DND-41 (cell line): Measurements from ENCODE around the gene PHLPP1.
A peak's percentile ranks its signal among the peaks of the same experiment; 100 is the strongest.

ENCODE experiments used
- ATAC-seq: fragments of 200-7000 bp; cut with Tn5 transposase; 3 replicates; pipeline ENCODE4 v1.9.1; 2021; ENCODE audit warnings: low read depth; ENCODE audit not compliant: insufficient read depth
- DNase-seq: peaks from one replicate; pipeline ENCODE4 v3.0.0-alpha.2; 2020
- H2AFZ ChIP-seq: 2 replicates; pipeline ENCODE4 v1.6.0; 2012; ENCODE audit warnings: low read depth, low read length
- H3K27ac ChIP-seq: 2 replicates; pipeline ENCODE4 v1.5.1; 2012; ENCODE audit warnings: low read length, inconsistent platforms
- H3K27me3 ChIP-seq: fragments of 200-600 bp; sonication (generic); 2 replicates; pipeline ENCODE4 v1.6.0; 2012; ENCODE audit warnings: low read length, mild to moderate bottlenecking, inconsistent platforms; ENCODE audit not compliant: insufficient read depth, poor library complexity
- H3K36me3 ChIP-seq: 2 replicates; pipeline ENCODE4 v1.5.1; 2012; ENCODE audit warnings: low read length, inconsistent platforms; ENCODE audit not compliant: insufficient read depth
- H3K4me1 ChIP-seq: 2 replicates; pipeline ENCODE4 v1.5.1; 2012; ENCODE audit warnings: mild to moderate bottlenecking, low read length; ENCODE audit not compliant: insufficient read depth
- H3K4me2 ChIP-seq: 2 replicates; pipeline ENCODE4 v1.6.0; 2012; ENCODE audit warnings: mild to moderate bottlenecking, moderate library complexity, low read length, inconsistent platforms; ENCODE audit not compliant: insufficient read depth
- H3K4me3 ChIP-seq, 2 experiments: fragments of 200-600 bp in 1 of 2; shearing (Covaris generic) in 1 of 2; 2 replicates each; pipeline ENCODE4 v1.5.1; 2012 to 2016; ENCODE audit warnings: inconsistent platforms in 2 of 2, low read length in 2 of 2, mild to moderate bottlenecking in 2 of 2, low read depth in 1 of 2, moderate library complexity in 1 of 2
- H3K79me2 ChIP-seq: 2 replicates; pipeline ENCODE4 v1.6.0; 2012; ENCODE audit warnings: low read length, inconsistent platforms; ENCODE audit not compliant: insufficient read depth
- H3K9ac ChIP-seq: 2 replicates; pipeline ENCODE4 v1.6.0; 2012; ENCODE audit warnings: low read depth, mild to moderate bottlenecking, inconsistent platforms, low read length, moderate library complexity
- H3K9me3 ChIP-seq: 2 replicates; pipeline ENCODE4 v1.5.1; 2012; ENCODE audit warnings: low read length, moderate library complexity, mild to moderate bottlenecking, inconsistent platforms; ENCODE audit not compliant: insufficient read depth, severe bottlenecking
- H4K20me1 ChIP-seq: 2 replicates; pipeline ENCODE4 v1.6.0; 2012; ENCODE audit warnings: low read length; ENCODE audit not compliant: insufficient read depth
- CTCF ChIP-seq: IDR thresholded peaks from 2 replicates; pipeline ENCODE4 v1.5.1; 2012; ENCODE audit warnings: borderline replicate concordance, low read length, moderate library complexity, mild to moderate bottlenecking; ENCODE audit not compliant: poor library complexity, severe bottlenecking; ENCODE audit errors: extremely low read depth
- EZH2 ChIP-seq: IDR thresholded peaks from 3 replicates; pipeline ENCODE4 v1.6.1; 2012; ENCODE audit warnings: borderline replicate concordance, low read depth, mild to moderate bottlenecking, moderate library complexity, low read length, inconsistent platforms; ENCODE audit not compliant: severe bottlenecking

Gene PHLPP1

GRCh38 chr18:63003899-63004298, 288.6 kb downstream of the PHLPP1 start:
- H3K4me2 ChIP-seq: no peak overlapping the region
- H3K4me1 ChIP-seq: no peaks in the 10 kb centered on the region
- H3K27ac ChIP-seq: no peak overlapping the region
- DNase-seq: no peak
- H3K4me3 ChIP-seq: no peak overlapping the region
- H3K9ac ChIP-seq: no peak overlapping the region
- no peak for ATAC-seq
- H4K20me1 ChIP-seq: no peaks in the 10 kb centered on the region
- no peak overlapping the region for H2AFZ ChIP-seq
- no peaks in the 10 kb centered on the region for H3K9me3 ChIP-seq
- no peaks in the 10 kb centered on the region for H3K79me2 ChIP-seq
- H3K27me3 ChIP-seq: no peaks in the 10 kb centered on the region
- no peak for TF ChIP-seq EZH2
- no peak for TF ChIP-seq CTCF
- no peaks in the 10 kb centered on the region for H3K36me3 ChIP-seq

GRCh38 chr18:63004466-63005089, 289.2 kb downstream of the PHLPP1 start:
- Histone ChIP-seq H3K9ac (no peak overlapping the region), H3K79me2 (no peaks in the 10 kb centered on the region), H3K27me3 (no peaks in the 10 kb centered on the region), H4K20me1 (no peaks in the 10 kb centered on the region), H2AFZ (no peak overlapping the region), H3K27ac (no peak overlapping the region), H3K4me2 (no peak overlapping the region), H3K4me1 (no peaks in the 10 kb centered on the region), H3K4me3 (no peak overlapping the region), H3K9me3 (no peaks in the 10 kb centered on the region), H3K36me3 (no peaks in the 10 kb centered on the region)
- ATAC-seq: peak; percentile 44; the same call in 2 of the 3 replicates
- TF ChIP-seq EZH2: no peak
- TF ChIP-seq CTCF: no peak
- no peak for DNase-seq

- Histone ChIP-seq H4K20me1 (no peaks in the 10 kb centered on the region), H3K9ac (no peak overlapping the region), H2AFZ (no peak overlapping the region), H3K27ac (no peak overlapping the region), H3K79me2 (no peaks in the 10 kb centered on the region), H3K4me2 (no peak overlapping the region), H3K4me1 (no peaks in the 10 kb centered on the region), H3K4me3 (no peak overlapping the region), H3K36me3 (no peaks in the 10 kb centered on the region), H3K27me3 (no peaks in the 10 kb centered on the region), H3K9me3 (no peaks in the 10 kb centered on the region)
- DNase-seq (no peak), ATAC-seq (no peak)
- no peak for TF ChIP-seq EZH2
- TF ChIP-seq CTCF: no peak
Observed at GRCh38 chr18:63005306-63005705, 290.0 kb downstream of the PHLPP1 start.

- Histone ChIP-seq H2AFZ (no peak overlapping the region), H3K4me2 (no peak overlapping the region), H3K4me3 (no peak overlapping the region), H3K27ac (no peak overlapping the region), H3K9me3 (no peaks in the 10 kb centered on the region), H4K20me1 (no peaks in the 10 kb centered on the region), H3K4me1 (no peaks in the 10 kb centered on the region), H3K27me3 (no peaks in the 10 kb centered on the region), H3K36me3 (no peaks in the 10 kb centered on the region), H3K79me2 (no peaks in the 10 kb centered on the region), H3K9ac (no peak overlapping the region)
- TF ChIP-seq EZH2 (no peak), CTCF (no peak)
- DNase-seq: no peak
- ATAC-seq: no peak
Observed at GRCh38 chr18:63007231-63007630, 291.9 kb downstream of the PHLPP1 start.
